Mesangial cell (primary cell): ENCODE data around the gene NMNAT3. TPM values are rescaled to one million over a fixed set of nuclear protein-coding genes. Genes with fewer than 3 reads are reported as not detected.

Source experiments
- total RNA-seq: library from RNA; depleted of rRNA; stranded (reverse); fragments of >200 nt; gene quantifications from 2 replicates; pipeline ENCODE4 v1.2.3, GENCODE V29; 2015

NMNAT3 gene
- total RNA-seq: 2.1 and 16.9 TPM in 2 replicates

GRCh38 chr3:139677388-139678155 lies at the start of gene NMNAT3:
NMNAT3 (minus strand) TSS chr3:139677972; CDS start chr3:139627724, 50,248 bp downstream.

Other genes starting within 250 kb of the NMNAT3 start
- not detected in 2 replicates for gene RBP2, start 201.5 kb downstream of the NMNAT3 start, total RNA-seq
- gene RBP1, start 138.2 kb downstream of the NMNAT3 start, total RNA-seq: 174 and 326 TPM in 2 replicates